ENCODE data around the gene GPR27.

GPR27 gene

DNA sequence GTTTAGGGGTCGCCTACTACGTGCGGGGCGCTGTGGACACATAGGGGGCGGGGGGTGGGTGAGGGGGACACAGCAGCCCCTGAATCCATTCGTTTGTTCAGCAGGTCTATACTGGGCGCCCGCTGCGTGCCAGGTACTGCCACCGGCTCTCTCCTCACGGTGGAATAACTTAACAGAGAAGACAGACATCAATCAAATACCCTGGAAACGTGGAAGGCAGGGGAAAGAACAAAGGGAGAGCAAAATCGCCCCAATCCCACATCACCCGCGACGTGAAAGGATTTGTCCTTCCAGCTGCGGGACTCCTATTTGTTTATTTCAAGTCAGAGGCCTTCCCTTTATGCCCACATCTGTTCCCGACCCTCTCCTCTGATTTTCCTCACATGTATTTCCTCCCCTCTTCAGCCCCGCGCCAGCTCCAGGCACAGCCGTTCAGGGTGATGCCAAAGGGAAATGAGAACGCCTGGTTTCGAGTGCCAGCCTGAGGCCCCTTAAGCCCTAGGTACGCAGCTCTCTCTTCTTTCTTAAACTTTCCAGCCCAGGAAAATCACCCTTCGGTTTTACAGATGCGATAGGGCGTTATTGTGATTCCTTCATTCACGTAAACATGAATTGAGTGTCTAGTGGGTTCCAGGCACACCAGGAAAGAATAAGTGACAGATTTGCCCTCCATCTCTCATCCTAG is 32.0 kb downstream of the GPR27 start:
- Mint-ChIP-seq H3K36me3 (ENCODE audit: low read depth) (no peaks in the 10 kb centered on the region), H3K27me3 (ENCODE audit: low read depth) (peaks cover 70% of the 10 kb centered on the region)

DNA sequence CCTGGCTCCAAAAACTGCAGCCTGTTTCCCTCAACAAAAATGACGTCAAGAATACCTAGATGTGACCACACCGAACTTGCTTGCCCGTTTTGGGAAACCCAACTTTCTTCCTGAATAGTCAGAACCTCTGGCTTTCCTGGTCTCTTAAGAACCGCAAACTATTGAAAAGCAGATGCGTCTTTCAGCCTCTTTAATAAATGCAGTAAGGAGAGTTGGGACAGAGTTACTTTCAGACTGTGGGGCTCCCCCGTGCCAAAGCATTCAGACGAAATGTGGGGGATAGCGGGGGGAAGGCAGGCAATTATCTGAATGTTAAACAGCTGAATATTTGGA is 32.5 kb downstream of the GPR27 start:
- no peaks in the 10 kb centered on the region for H3K36me3 Mint-ChIP-seq (ENCODE audit: low read depth)
- H3K4me1 Mint-ChIP-seq (ENCODE audit: low read depth) = peaks cover 12% of the 10 kb centered on the region
- H3K27ac Mint-ChIP-seq = no peak overlapping the region
- no peak for DNase-seq (ENCODE audit: low spot score)
- peak overlapping the region; percentile 72 for H3K4me3 Mint-ChIP-seq
- H3K27me3 Mint-ChIP-seq (ENCODE audit: low read depth) = peaks cover 67% of the 10 kb centered on the region
- H3K9me3 Mint-ChIP-seq = no peaks in the 10 kb centered on the region

More for the DNA sequence above, 32.0 kb downstream of the GPR27 start:
- peaks cover 13% of the 10 kb centered on the region for H3K4me1 Mint-ChIP-seq (ENCODE audit: low read depth)
- DNase-seq (ENCODE audit: low spot score) = no peak
- H3K4me3 Mint-ChIP-seq = peak overlapping the region; percentile 72
- peak overlapping the region; percentile 20 for H3K27ac Mint-ChIP-seq
- H3K9me3 Mint-ChIP-seq = no peaks in the 10 kb centered on the region

DNA sequence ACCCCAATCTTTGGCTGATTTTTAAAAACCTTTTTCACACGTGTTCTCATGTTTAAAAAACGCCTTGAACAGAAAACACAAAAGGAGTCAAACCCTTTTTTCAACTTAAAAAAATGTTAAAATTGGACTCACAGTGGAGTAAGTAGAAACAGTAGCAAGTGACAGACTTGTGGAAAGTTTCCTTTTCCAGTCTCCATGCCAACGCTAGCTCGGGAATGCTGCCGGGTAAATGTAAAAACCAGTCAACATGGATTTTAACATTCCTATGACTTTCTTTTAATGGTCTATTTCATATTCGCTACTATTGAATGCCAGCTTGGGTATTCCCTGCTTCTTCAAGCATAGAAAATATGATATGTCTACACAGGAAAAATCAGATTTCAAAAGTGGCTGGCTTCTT is 32.9 kb downstream of the GPR27 start:
- DNase-seq (ENCODE audit: low spot score) = no peak
- Mint-ChIP-seq H3K27me3 (ENCODE audit: low read depth) (peaks cover 68% of the 10 kb centered on the region), H3K9me3 (no peaks in the 10 kb centered on the region), H3K36me3 (ENCODE audit: low read depth) (no peaks in the 10 kb centered on the region), H3K4me3 (no peak overlapping the region), H3K27ac (no peak overlapping the region), H3K4me1 (ENCODE audit: low read depth) (peaks cover 12% of the 10 kb centered on the region)

DNA sequence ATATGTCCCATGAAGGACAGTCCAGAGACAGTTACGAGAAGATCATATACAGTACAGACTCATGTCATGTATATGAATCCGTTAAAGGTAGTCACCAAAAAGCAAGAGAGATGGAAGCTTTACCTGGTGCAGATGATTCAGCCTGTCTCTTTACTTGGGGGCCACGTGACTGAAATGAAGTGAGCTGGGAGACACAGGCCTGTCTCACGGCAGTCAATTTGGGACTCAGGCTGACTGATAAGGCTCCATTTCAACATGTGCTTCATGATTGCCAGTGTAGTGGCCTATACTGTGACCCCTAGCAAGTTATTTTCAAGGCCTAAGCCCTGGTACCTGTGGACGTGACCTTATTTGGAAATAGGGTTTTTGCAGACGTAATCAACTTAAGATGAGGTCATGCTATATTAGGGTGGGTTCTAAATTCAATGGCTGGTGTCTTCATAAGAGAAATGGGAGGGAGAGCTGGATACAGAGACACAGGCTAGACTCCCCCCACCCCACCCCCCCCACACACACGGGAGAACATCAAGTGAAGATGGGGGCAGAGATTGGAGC is 34.3 kb downstream of the GPR27 start:
- no peak overlapping the region for H3K27ac Mint-ChIP-seq
- peaks cover 12% of the 10 kb centered on the region for H3K4me1 Mint-ChIP-seq (ENCODE audit: low read depth)
- H3K9me3 Mint-ChIP-seq = no peaks in the 10 kb centered on the region
- peaks cover 57% of the 10 kb centered on the region for H3K27me3 Mint-ChIP-seq (ENCODE audit: low read depth)
- no peaks in the 10 kb centered on the region for H3K36me3 Mint-ChIP-seq (ENCODE audit: low read depth)
- no peak for DNase-seq (ENCODE audit: low spot score)
- no peak overlapping the region for H3K4me3 Mint-ChIP-seq

GRCh38 chr3:71789922-71790321 is 36.3 kb downstream of the GPR27 start:
- no peak for DNase-seq (ENCODE audit: low spot score)
- Mint-ChIP-seq H3K4me1 (ENCODE audit: low read depth) (peaks cover 8% of the 10 kb centered on the region), H3K27me3 (ENCODE audit: low read depth) (peaks cover 48% of the 10 kb centered on the region), H3K9me3 (no peaks in the 10 kb centered on the region), H3K27ac (no peak overlapping the region), H3K4me3 (no peak overlapping the region), H3K36me3 (ENCODE audit: low read depth) (no peaks in the 10 kb centered on the region)

DNA sequence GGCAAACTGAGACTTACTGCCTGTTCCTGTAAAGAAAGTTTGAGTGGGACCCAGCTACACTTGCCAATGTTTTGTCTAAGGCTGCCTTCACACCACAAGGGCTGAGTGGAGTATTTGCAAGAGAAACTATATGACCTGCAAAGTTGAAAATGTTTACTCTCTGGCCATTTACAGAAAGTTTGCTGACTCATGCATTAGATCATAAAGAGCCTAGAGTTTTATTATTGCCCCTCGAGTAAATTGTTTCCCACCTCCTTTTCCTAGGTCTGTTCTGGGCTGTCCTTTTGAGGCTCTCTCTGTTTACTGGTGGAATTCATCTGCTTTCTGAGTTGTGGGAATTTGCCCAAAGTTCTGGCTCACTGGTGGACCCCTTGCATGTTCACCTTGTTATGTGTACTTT is 38.0 kb downstream of the GPR27 start:
- DNase-seq (ENCODE audit: low spot score) = no peak
- Mint-ChIP-seq H3K9me3 (no peaks in the 10 kb centered on the region), H3K27ac (no peak overlapping the region), H3K36me3 (ENCODE audit: low read depth) (no peaks in the 10 kb centered on the region), H3K4me1 (ENCODE audit: low read depth) (peaks cover 2% of the 10 kb centered on the region), H3K27me3 (ENCODE audit: low read depth) (peaks cover 43% of the 10 kb centered on the region), H3K4me3 (no peak overlapping the region)

DNA sequence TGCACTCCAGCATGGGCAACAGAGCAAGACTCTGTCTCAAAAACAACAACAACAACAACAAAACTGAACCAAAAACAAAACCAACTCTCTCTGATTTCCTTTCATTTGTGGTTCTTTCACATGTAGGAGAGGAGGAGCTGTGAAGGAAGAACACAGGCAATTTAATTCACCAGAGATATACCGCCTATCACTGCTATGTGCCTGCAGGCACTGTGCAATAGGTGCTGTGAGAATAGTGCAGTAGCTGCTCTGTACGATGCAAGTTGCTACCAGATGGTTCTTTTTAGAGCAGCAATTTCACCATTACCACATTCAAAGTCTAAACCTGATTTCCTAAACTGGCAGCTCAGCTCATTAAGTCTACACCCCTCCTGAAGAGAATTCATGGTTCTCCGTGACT is 42.6 kb downstream of the GPR27 start:
- peaks cover 2% of the 10 kb centered on the region for H3K4me1 Mint-ChIP-seq (ENCODE audit: low read depth)
- H3K36me3 Mint-ChIP-seq (ENCODE audit: low read depth) = no peaks in the 10 kb centered on the region
- H3K9me3 Mint-ChIP-seq = no peaks in the 10 kb centered on the region
- H3K27me3 Mint-ChIP-seq (ENCODE audit: low read depth) = peaks cover 27% of the 10 kb centered on the region
- H3K4me3 Mint-ChIP-seq = no peak overlapping the region
- DNase-seq (ENCODE audit: low spot score) = no peak
- no peak overlapping the region for H3K27ac Mint-ChIP-seq

- Mint-ChIP-seq H3K4me3 (no peak overlapping the region), H3K4me1 (ENCODE audit: low read depth) (peaks cover 2% of the 10 kb centered on the region), H3K36me3 (ENCODE audit: low read depth) (no peaks in the 10 kb centered on the region), H3K27ac (no peak overlapping the region), H3K27me3 (ENCODE audit: low read depth) (peaks cover 29% of the 10 kb centered on the region), H3K9me3 (no peaks in the 10 kb centered on the region)
- DNase-seq (ENCODE audit: low spot score) = no peak
These were observed 43.8 kb downstream of the GPR27 start for GRCh38 chr3:71797455-71797854.

DNA sequence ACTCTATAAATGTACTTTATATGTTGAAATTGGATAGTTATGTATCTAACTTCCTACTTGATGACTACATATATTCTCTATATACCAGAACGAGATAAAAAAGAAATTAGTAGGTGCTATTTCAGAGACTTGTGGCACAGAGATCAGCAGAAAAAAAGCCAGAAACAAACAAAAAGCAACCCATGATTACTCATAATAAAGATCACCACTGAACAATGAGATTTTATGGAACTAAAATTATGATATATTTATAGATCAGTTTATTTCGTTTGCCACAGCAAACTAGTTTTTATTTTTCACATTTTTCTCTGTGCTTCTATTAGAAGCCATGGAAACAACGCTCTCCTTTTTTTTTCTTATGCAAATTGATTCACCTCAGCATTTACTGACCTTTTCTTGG is 46.4 kb downstream of the GPR27 start:
- H3K9me3 Mint-ChIP-seq = no peaks in the 10 kb centered on the region
- DNase-seq (ENCODE audit: low spot score) = no peak
- H3K36me3 Mint-ChIP-seq (ENCODE audit: low read depth) = no peaks in the 10 kb centered on the region
- peaks cover 2% of the 10 kb centered on the region for H3K4me1 Mint-ChIP-seq (ENCODE audit: low read depth)
- H3K4me3 Mint-ChIP-seq = no peak overlapping the region
- no peak overlapping the region for H3K27ac Mint-ChIP-seq
- H3K27me3 Mint-ChIP-seq (ENCODE audit: low read depth) = peaks cover 26% of the 10 kb centered on the region

DNA sequence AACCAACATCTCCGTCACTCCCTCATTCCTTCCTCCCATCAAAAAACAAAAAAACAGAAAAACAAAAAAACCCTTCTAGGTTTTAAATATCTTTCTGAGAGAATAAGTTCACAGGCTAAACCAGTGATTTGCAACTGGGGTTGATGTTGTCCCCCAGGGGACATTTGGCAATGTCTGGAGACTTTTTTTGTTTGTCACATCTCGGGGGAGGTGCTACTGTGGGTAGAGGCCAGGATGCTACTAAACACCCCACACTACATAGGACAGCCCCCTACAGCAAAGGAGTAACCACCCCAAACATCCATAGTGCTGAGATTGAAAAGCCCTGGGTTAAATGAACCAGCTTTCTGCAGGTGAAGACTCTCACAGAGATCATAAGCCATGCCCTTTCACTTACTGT is 48.3 kb downstream of the GPR27 start:
- H3K36me3 Mint-ChIP-seq (ENCODE audit: low read depth) = no peaks in the 10 kb centered on the region
- H3K4me3 Mint-ChIP-seq = no peak overlapping the region
- H3K4me1 Mint-ChIP-seq (ENCODE audit: low read depth) = no peaks in the 10 kb centered on the region
- H3K9me3 Mint-ChIP-seq = no peaks in the 10 kb centered on the region
- peaks cover 17% of the 10 kb centered on the region for H3K27me3 Mint-ChIP-seq (ENCODE audit: low read depth)
- DNase-seq (ENCODE audit: low spot score) = no peak
- H3K27ac Mint-ChIP-seq = no peak overlapping the region

- Mint-ChIP-seq H3K4me1 (ENCODE audit: low read depth) (no peaks in the 10 kb centered on the region), H3K27me3 (ENCODE audit: low read depth) (peaks cover 17% of the 10 kb centered on the region), H3K4me3 (no peak overlapping the region), H3K27ac (no peak overlapping the region), H3K9me3 (no peaks in the 10 kb centered on the region), H3K36me3 (ENCODE audit: low read depth) (no peaks in the 10 kb centered on the region)
- DNase-seq (ENCODE audit: low spot score) = no peak
These were observed 49.6 kb downstream of the GPR27 start for GRCh38 chr3:71803248-71803647.

- Mint-ChIP-seq H3K4me1 (ENCODE audit: low read depth) (no peaks in the 10 kb centered on the region), H3K36me3 (ENCODE audit: low read depth) (no peaks in the 10 kb centered on the region), H3K27ac (no peak overlapping the region), H3K4me3 (no peak overlapping the region), H3K9me3 (no peaks in the 10 kb centered on the region), H3K27me3 (ENCODE audit: low read depth) (peaks cover 12% of the 10 kb centered on the region)
- no peak for DNase-seq (ENCODE audit: low spot score)
These were observed 51.5 kb downstream of the GPR27 start for GRCh38 chr3:71805199-71805598.

- no peak for DNase-seq (ENCODE audit: low spot score)
- H3K4me3 Mint-ChIP-seq = no peak overlapping the region
- no peak overlapping the region for H3K27ac Mint-ChIP-seq
- no peaks in the 10 kb centered on the region for H3K36me3 Mint-ChIP-seq (ENCODE audit: low read depth)
- H3K27me3 Mint-ChIP-seq (ENCODE audit: low read depth) = peaks cover 11% of the 10 kb centered on the region
- no peaks in the 10 kb centered on the region for H3K9me3 Mint-ChIP-seq
- H3K4me1 Mint-ChIP-seq (ENCODE audit: low read depth) = no peaks in the 10 kb centered on the region
These were observed 52.0 kb downstream of the GPR27 start for GRCh38 chr3:71805691-71806090.

All from T-helper 2 cell treated with Interferon-gamma antibody and Interleukin-4, amounts not matched to agents 5 μg/mL and 100 μg/mL, for 36 hours (primary cell).